OCI-LY1 (cell line): Measurements from ENCODE around the gene RAD23A.

ENCODE experiments used
- EZH2 ChIP-seq: fragments of 200-600 bp; sonication (generic), shearing (Covaris generic); IDR thresholded peaks from 2 replicates; pipeline ENCODE4 v1.8.0; 2017; ENCODE audit warnings: borderline replicate concordance, mixed run types, mild to moderate bottlenecking, antibody characterized with exemption, low read length, moderate library complexity, mixed read lengths
- TF ChIP-seq, protein P1 (sequence below): fragments of 200-600 bp; sonication (generic), shearing (Covaris generic); IDR thresholded peaks from 2 replicates; pipeline ENCODE4 v1.5.1; 2017; ENCODE audit warnings: mild to moderate bottlenecking, antibody characterized with exemption, low read length, moderate library complexity, mixed read lengths

- TF ChIP-seq, protein P1, sequence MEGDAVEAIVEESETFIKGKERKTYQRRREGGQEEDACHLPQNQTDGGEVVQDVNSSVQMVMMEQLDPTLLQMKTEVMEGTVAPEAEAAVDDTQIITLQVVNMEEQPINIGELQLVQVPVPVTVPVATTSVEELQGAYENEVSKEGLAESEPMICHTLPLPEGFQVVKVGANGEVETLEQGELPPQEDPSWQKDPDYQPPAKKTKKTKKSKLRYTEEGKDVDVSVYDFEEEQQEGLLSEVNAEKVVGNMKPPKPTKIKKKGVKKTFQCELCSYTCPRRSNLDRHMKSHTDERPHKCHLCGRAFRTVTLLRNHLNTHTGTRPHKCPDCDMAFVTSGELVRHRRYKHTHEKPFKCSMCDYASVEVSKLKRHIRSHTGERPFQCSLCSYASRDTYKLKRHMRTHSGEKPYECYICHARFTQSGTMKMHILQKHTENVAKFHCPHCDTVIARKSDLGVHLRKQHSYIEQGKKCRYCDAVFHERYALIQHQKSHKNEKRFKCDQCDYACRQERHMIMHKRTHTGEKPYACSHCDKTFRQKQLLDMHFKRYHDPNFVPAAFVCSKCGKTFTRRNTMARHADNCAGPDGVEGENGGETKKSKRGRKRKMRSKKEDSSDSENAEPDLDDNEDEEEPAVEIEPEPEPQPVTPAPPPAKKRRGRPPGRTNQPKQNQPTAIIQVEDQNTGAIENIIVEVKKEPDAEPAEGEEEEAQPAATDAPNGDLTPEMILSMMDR: no peak
- no peak for TF ChIP-seq EZH2
Observed at GRCh38 chr19:12907166-12907565, 38.5 kb upstream of the RAD23A start.
